Erythroblast (primary cell): ENCODE data around the gene NSD2.
"Not testable (repeated sequence)": the region's sequence is repeated elsewhere in the genome, so short reads cannot be mapped to it uniquely, and the experiment has no call there.

Experiments
- DNase-seq, 2 experiments: peaks; one replicate each; lab custom pipeline; 2025; lab: John Stamatoyannopoulos, UW
- GATA1 ChIP-seq: IDR thresholded peaks from 2 replicates; pipeline ENCODE4 v1.6.1; 2011; ENCODE audit warnings: low read depth, mild to moderate bottlenecking, control low read depth, low read length, moderate library complexity
- POLR2A ChIP-seq: IDR thresholded peaks from 2 replicates; pipeline ENCODE4 v1.6.1; 2011; ENCODE audit warnings: mild to moderate bottlenecking, low read length

NSD2 gene

GRCh38 chr4:1833307-1834046 lies 37.7 kb upstream of the NSD2 start:
- TF ChIP-seq POLR2A (no peak), GATA1 (no peak)
- no peak for DNase-seq

DNA sequence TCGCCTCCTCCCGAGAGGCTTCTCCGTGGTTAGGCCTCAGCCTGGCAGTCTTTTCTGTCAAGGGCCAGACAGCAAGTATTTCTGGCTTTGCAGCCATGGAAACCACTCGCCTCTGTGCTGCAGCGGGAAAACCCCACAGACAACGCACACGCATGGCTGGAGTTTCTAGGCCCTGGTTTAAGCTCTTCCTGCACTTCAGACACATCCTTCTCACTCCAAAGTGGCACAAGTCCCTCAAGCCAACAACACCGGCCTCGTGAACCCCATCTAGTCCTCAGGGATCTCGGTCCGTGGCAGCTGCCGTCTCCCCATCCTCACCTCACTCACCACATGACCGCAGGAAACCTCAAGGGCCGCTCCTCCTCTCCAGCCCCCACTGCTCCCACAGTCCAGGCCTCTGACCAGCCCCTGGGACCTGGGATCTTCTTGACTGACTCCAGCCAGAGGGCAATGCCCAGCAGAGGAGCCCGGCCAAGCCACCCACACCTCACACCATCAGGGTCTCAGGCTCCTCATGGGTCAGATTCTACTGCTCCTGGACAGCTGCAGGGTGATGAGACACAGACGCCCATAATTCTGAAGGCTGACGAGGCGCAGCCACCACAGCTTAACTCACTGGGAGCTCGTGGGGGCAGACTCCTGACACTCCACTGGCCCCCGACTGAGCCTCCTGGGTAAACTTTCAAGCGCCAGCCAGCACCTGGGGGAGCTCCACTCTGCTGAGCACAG lies 37.0 kb upstream of the NSD2 start:
- DNase-seq: no peak
- TF ChIP-seq POLR2A (no peak), GATA1 (no peak)

- DNase-seq: not testable (repeated sequence)
These were observed 35.4 kb upstream of the NSD2 start for GRCh38 chr4:1835836-1836235.

DNA sequence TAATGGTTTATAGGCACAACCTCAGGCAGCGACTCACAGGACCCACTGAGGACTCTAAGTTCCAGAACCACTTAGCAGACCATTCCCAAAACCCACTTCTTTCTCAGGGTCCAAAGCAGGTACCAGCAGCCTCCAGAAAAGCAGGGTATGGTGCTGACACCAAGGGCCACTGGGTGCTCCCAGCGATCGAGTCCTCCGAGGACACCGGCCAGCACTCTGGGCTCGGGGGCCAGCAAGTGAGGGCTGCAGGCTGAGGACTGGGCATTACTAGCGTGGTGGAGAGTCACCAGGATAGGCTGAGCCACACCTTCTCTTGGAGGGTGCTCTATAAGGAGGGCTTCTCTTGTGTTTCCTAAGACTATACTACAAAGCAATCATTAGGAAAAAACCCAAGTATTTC lies 34.5 kb upstream of the NSD2 start:
- TF ChIP-seq GATA1 (no peak), POLR2A (no peak)
- no peak for DNase-seq

DNA sequence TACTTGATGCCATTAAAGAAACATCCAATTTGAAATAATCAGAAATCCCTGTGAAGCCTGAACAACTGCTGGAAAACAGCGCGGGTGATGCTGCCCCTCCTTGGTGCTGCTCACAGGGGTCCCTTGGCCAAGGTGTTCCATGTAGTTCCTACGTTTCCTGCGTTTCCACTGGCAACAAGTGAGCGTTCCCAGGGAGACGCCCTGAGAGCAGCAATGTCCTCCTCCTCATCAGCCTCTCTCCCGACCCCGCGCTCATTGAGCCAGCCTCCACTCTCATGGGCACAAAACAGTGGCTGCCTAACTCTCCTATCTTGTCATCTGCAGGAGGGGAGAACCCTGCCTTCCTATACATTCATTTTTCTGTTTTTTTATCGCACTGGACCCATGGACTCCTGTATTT lies 34.1 kb upstream of the NSD2 start:
- TF ChIP-seq POLR2A (no peak), GATA1 (no peak)
- no peak for DNase-seq

DNA sequence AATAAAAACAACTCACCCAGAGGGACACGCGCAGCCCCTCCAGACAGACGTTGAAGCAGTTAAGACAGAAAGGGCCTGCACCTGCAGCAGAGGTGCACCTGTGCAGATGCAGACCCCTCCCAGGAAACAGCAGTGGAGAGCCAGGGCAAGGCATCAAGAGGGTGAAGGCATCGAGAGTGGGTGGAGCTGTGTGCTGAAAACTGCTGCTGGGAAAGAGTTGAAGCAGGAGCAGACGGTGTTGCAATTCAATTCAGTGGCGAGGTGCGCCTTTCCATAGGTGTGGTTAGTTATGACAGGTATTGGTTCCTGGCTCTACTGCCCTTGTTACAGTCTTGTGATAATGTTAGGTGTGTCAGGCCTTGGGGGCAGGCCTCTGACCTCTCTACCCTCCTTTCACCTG lies 31.9 kb upstream of the NSD2 start:
- TF ChIP-seq GATA1 (no peak), POLR2A (no peak)
- DNase-seq: no peak

GRCh38 chr4:1841201-1841886 lies 29.8 kb upstream of the NSD2 start:
- TF ChIP-seq GATA1: no peak
- no peak for DNase-seq

DNA sequence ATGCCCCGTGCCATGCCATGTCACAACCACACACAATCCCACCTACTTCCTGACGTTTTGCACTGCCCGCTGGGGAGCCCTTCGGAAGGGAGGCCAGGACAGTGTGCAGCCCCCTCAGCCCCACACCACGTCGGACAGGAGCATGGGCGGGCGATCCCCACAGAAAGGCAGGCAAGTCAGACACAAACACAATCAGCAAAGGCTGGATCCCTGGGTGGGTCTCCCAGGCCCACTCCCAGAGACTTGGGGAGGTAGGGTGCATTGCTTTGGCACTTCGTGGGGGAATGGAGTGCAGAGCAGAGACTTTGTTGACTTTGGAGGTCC lies 29.3 kb upstream of the NSD2 start:
- TF ChIP-seq GATA1 (no peak), POLR2A (no peak)
- no peak for DNase-seq

GRCh38 chr4:1842339-1842895 lies 28.8 kb upstream of the NSD2 start:
- TF ChIP-seq POLR2A (no peak), GATA1 (no peak)
- no peak for DNase-seq

DNA sequence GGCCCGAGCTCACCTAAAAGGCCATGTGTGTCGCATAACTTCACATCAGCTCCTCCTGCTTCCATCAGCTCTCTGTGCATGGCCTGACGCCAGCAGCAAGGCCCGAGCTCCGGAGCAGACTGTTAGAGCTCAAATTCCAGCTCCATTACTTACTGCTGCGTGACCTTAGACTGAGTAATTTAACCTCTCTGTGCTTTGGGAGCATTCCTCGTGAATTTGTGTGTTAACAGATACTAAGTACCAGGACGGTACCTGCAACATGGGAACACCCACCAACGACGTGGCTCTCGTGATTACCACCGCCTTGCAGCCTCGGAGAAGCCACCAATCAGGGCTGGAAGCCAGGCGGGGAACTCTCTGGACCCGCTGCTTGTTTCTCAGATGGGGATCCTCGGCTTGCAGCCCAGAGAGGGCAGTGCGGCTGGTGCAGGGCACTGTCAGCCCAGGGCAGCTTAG lies 28.2 kb upstream of the NSD2 start:
- DNase-seq: no peak
- TF ChIP-seq GATA1 (no peak), POLR2A (no peak)

- TF ChIP-seq GATA1 (no peak), POLR2A (no peak)
- no peak for DNase-seq
These were observed 27.3 kb upstream of the NSD2 start for GRCh38 chr4:1843852-1844251.

DNA sequence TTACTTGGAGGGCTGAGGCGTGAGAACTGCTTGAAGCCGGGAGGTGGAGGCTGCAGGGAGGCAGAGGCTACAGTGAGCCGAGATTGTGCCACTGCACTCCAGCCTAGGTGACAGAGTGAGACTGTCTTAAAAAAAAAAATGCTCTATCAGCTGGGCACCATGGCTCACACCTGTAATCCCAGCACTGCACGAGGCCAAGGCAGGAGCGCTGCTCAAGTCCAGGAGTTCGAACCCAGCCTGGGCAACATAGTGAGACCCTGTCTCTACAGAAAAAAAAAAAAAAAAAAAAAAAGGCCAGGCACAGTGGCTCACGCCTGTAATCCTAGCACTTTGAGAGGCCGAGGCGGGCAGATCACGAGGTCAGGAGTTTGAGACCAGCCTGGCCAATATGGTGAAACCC lies 26.6 kb upstream of the NSD2 start:
- not testable (repeated sequence) for DNase-seq

DNA sequence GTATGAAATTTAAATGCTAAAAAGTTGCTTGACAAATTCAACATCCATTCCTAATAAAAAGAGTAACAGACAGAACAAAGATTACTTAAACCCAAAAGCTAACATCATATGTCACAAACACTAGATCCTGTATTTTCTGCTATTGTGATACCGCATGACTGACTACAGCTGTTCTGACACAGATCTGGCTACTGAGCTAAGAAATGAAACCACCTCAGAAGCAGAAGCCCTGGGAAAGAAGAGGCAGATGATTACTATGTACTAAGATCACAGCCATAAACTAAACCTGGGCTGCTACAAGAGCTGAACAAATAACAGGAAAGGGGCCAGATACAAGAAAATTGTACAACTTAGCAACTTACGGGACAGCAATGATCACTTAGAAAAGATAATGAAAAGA lies 24.6 kb upstream of the NSD2 start:
- TF ChIP-seq GATA1 (no peak), POLR2A (no peak)
- no peak for DNase-seq

DNA sequence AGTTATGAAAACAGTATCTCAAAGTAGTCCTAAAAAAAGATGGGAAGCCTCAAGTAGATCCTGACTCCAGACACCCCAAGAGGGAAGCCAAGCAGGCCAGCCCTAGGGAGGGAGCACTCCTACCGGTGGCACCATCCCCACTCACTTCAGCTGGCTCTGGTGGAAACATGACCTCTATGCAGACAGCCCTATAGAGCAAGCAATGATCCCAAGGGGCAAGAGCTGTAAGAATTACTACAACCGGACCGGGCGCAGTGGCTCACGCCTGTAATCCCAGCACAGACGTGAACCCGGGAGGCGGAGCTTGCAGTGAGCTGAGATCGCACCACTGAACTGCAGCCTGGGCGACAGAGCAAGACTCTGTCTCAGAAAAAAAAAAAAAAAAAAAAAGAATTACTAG lies 20.9 kb upstream of the NSD2 start:
- TF ChIP-seq POLR2A (no peak), GATA1 (no peak)
- no peak for DNase-seq

- no peak for TF ChIP-seq GATA1
- TF ChIP-seq POLR2A: no peak
- DNase-seq: no peak
These were observed 20.0 kb upstream of the NSD2 start for GRCh38 chr4:1851160-1851559.
